A549 (cell line): ENCODE results near the gene TMEM266. TPM values are rescaled to one million over a fixed set of nuclear protein-coding genes. Genes with fewer than 3 reads are reported as not detected.
A peak's percentile ranks its signal among the peaks of the same experiment; 100 is the strongest.

Source experiments
- ATAC-seq, 2 experiments: fragments of 200-7000 bp in 1 of 2; fragments of >200 bp in 1 of 2; cut with Nextera tagmentation in 1 of 2; cut with Tn5 transposase in 1 of 2; 3 replicates each; pipeline versions ENCODE4 v1.8.0 to v1.9.1; 2018 to 2020; ENCODE audit warnings: mild to moderate bottlenecking in 1 of 2, moderate library complexity in 1 of 2
- CTCF ChIA-PET: fragments of 300-600 bp; sonication (Branson Sonifier 250); formaldehyde crosslinking; extraction: SDS; loops from one replicate; lab custom pipeline; 2021; ENCODE audit warnings: antibody characterized with exemption, inconsistent platforms; lab: Yijun Ruan, JAX
- POLR2A ChIA-PET: fragments of 350-600 bp; formaldehyde crosslinking; extraction: SDS; loops from one replicate; lab custom pipeline; 2021; ENCODE audit warnings: antibody characterized with exemption, inconsistent platforms; lab: Yijun Ruan, JAX
- DNase-seq, 2 experiments: peaks; one replicate each; pipeline versions ENCODE4 v3.0.0 to v3.0.0-alpha.2; 2011 to 2016; ENCODE audit warnings: low read depth in 1 of 2, low spot score in 1 of 2
- FAIRE-seq: peaks from 2 replicates; lab custom pipeline; 2011; peaks lifted over from hg19 to GRCh38; lab: Jason Lieb, UNC
- H3K27ac ChIP-seq, 2 experiments: fragments of >200 bp; sonication (Bioruptor Twin); formaldehyde crosslinking; 3 replicates each; pipeline ENCODE4 v1.5.1; 2016 to 2017
- H3K4me1 ChIP-seq: fragments of >200 bp; sonication (Bioruptor Twin); formaldehyde crosslinking; 3 replicates; pipeline ENCODE4 v1.6.1; 2016
- H3K4me2 ChIP-seq: fragments of >200 bp; sonication (Bioruptor Twin); formaldehyde crosslinking; 3 replicates; pipeline ENCODE4 v1.6.1; 2016
- H3K4me3 ChIP-seq: fragments of >200 bp; sonication (Bioruptor Twin); formaldehyde crosslinking; 3 replicates; pipeline ENCODE4 v1.5.1; 2016
- H3K9me3 ChIP-seq: fragments of >200 bp; sonication (Bioruptor Twin); formaldehyde crosslinking; 3 replicates; pipeline ENCODE4 v1.6.1; 2016
- ATOH8 ChIP-seq: fragments of 250-450 bp; sonication (Bioruptor Pico); IDR thresholded peaks from 2 replicates; pipeline ENCODE4 v1.5.0; 2020; ENCODE audit warnings: low read depth, mild to moderate bottlenecking, moderate library complexity
- BCL3 ChIP-seq: fragments of >200 bp; sonication (Bioruptor Twin); formaldehyde crosslinking; IDR thresholded peaks from 3 replicates; pipeline ENCODE4 v1.6.1; 2016
- CBX8 ChIP-seq: fragments of 200-600 bp; sonication (generic); IDR thresholded peaks from 2 replicates; pipeline ENCODE4 v1.6.1; 2016
- E2F6 ChIP-seq: IDR thresholded peaks from 2 replicates; pipeline ENCODE4 v1.6.1; 2012; ENCODE audit warnings: low read depth, borderline replicate concordance
- FOSB ChIP-seq: fragments of 250-450 bp; sonication (Bioruptor Pico); IDR thresholded peaks from 2 replicates; pipeline ENCODE4 v1.5.0; 2020; ENCODE audit warnings: mild to moderate bottlenecking, moderate library complexity
- FOSL2 ChIP-seq, 2 experiments: fragments of 450-650 bp in 1 of 2; fragments of >200 bp in 1 of 2; sonication (Bioruptor Twin) in 1 of 2; formaldehyde crosslinking; IDR thresholded peaks; 2 replicates each; pipeline versions ENCODE4 v1.5.0 to v1.6.1; 2016 to 2020; ENCODE audit warnings: mild to moderate bottlenecking in 1 of 2, moderate library complexity in 1 of 2
- FOXS1 ChIP-seq: fragments of 250-450 bp; sonication (Bioruptor Pico); IDR thresholded peaks from 2 replicates; pipeline ENCODE4 v1.5.0; 2020; ENCODE audit warnings: mild to moderate bottlenecking, moderate library complexity
- HES2 ChIP-seq: fragments of >200 bp; sonication (Bioruptor Twin); formaldehyde crosslinking; IDR thresholded peaks from 2 replicates; pipeline ENCODE4 v1.6.1; 2016
- HMGXB4 ChIP-seq: fragments of 250-450 bp; sonication (Bioruptor Pico); IDR thresholded peaks from 2 replicates; pipeline ENCODE4 v1.5.0; 2021; ENCODE audit warnings: mild to moderate bottlenecking, moderate library complexity, borderline replicate concordance
- HOXB5 ChIP-seq: fragments of 250-450 bp; sonication (Bioruptor Pico); IDR thresholded peaks from 2 replicates; pipeline ENCODE4 v1.5.0; 2020; ENCODE audit warnings: mild to moderate bottlenecking, moderate library complexity
- MAX ChIP-seq: IDR thresholded peaks from 2 replicates; pipeline ENCODE4 v1.6.1; 2012
- NFE2L2 ChIP-seq: fragments of 150-350 bp; conservative IDR thresholded peaks from 2 replicates; pipeline ENCODE4 v1.6.1; 2014; ENCODE audit warnings: low read length
- NPAS2 ChIP-seq: fragments of 250-450 bp; sonication (Bioruptor Pico); IDR thresholded peaks from 2 replicates; pipeline ENCODE4 v1.8.0; 2022; ENCODE audit warnings: mild to moderate bottlenecking, moderate library complexity, borderline replicate concordance
- NR3C1 ChIP-seq: fragments of >200 bp; sonication (Bioruptor Twin); formaldehyde crosslinking; IDR thresholded peaks from 3 replicates; pipeline ENCODE4 v1.6.1; 2017
- PBX3 ChIP-seq: IDR thresholded peaks from 2 replicates; pipeline ENCODE4 v1.6.1; 2012
- PHF8 ChIP-seq: fragments of 200-600 bp; sonication (generic); IDR thresholded peaks from 2 replicates; pipeline ENCODE4 v1.6.1; 2016; ENCODE audit warnings: low read depth, mild to moderate bottlenecking, antibody characterized with exemption, moderate library complexity, borderline replicate concordance
- POLR2AphosphoS2 ChIP-seq: conservative IDR thresholded peaks from 2 replicates; pipeline ENCODE4 v1.6.1; 2012; ENCODE audit warnings: low read length, improper control_type of control experiment, inconsistent platforms
- RAD21 ChIP-seq, 2 experiments: fragments of >200 bp in 1 of 2; sonication (Bioruptor Twin) in 1 of 2; formaldehyde crosslinking in 1 of 2; IDR thresholded peaks in 1 of 2; conservative IDR thresholded peaks in 1 of 2; 2 replicates in 1 of 2; 3 replicates in 1 of 2; pipeline ENCODE4 v1.6.1; 2012 to 2018; ENCODE audit warnings: inconsistent platforms in 1 of 2
- RFX5 ChIP-seq: fragments of 450-650 bp; IDR thresholded peaks from 2 replicates; pipeline ENCODE4 v1.7.1; 2014; ENCODE audit warnings: antibody characterized with exemption, mild to moderate bottlenecking, moderate library complexity
- RNF2 ChIP-seq: fragments of 200-600 bp; sonication (generic); IDR thresholded peaks from 2 replicates; pipeline ENCODE4 v1.6.1; 2016; ENCODE audit warnings: low read depth, mild to moderate bottlenecking, antibody characterized with exemption, moderate library complexity, borderline replicate concordance
- TP53 ChIP-seq: fragments of 250-450 bp; sonication (Bioruptor Pico); IDR thresholded peaks from 2 replicates; pipeline ENCODE4 v1.5.0; 2021; ENCODE audit warnings: mild to moderate bottlenecking, moderate library complexity
- USF2 ChIP-seq: fragments of 450-650 bp; IDR thresholded peaks from 2 replicates; pipeline ENCODE4 v1.6.1; 2014; ENCODE audit warnings: antibody characterized with exemption
- ZC3H11A ChIP-seq: fragments of 450-650 bp; IDR thresholded peaks from 2 replicates; pipeline ENCODE4 v1.6.1; 2014; ENCODE audit warnings: antibody characterized with exemption, mild to moderate bottlenecking
- ZFP36 ChIP-seq: fragments of 450-650 bp; IDR thresholded peaks from 2 replicates; pipeline ENCODE4 v1.6.1; 2014; ENCODE audit warnings: borderline replicate concordance; ENCODE audit not compliant: partially characterized antibody
- ZNF302 ChIP-seq: fragments of 250-450 bp; sonication (Bioruptor Pico); IDR thresholded peaks from 2 replicates; pipeline ENCODE4 v1.9.0; 2021; ENCODE audit warnings: inconsistent platforms, mild to moderate bottlenecking, moderate library complexity
- WGBS: methylation state at CpG from one replicate; pipeline ENCODE4 v1.1.6; 2017; ENCODE audit errors: missing lambda C conversion rate; 5-methylcytosine and 5-hydroxymethylcytosine counted together
- polyA plus RNA-seq, 4 experiments: library from polyadenylated mRNA; depleted of rRNA in 3 of 4; stranded (reverse); fragments of >200 nt; fragmentation: RNase III in 1 of 4; extraction: RNeasy Plus Mini Kit Qiagen cat#74134 plus additional on column Dnase treatment in 1 of 4; gene quantifications; 2 replicates in 3 of 4; 3 replicates in 1 of 4; pipeline ENCODE4 v1.2.3, GENCODE V29; 2011 to 2017

Gene TMEM266
- polyA plus RNA-seq, 2 of the 4 experiments (the other 2 are of a cell fraction), result 0.06 to 0.08 TPM

GRCh38 chr15:76176487-76177085 lies 116.8 kb downstream of the TMEM266 start:
- CTCF ChIA-PET, result interaction anchor here (1.1 to 5.5 kb wide), 4 partner anchors 10 to 154 kb away, joined by 4 to 34 read pairs (median 6); no protein-coding TSS in a partner anchor
- Histone ChIP-seq H3K4me3 (no peak overlapping the region), H3K27ac (peak overlapping the region in 1 of 2 experiments; percentile 23; a peak in 1 of 6 replicates), H3K4me1 (peaks cover 11% of the 10 kb centered on the region; the same call in 2 of the 3 replicates), H3K9me3 (no peaks in the 10 kb centered on the region), H3K4me2 (no peak overlapping the region)
- POLR2A ChIA-PET, result no interaction called here
- FAIRE-seq (no peak), DNase-seq (no peak), ATAC-seq (no peak)
- TF ChIP-seq NFE2L2 (no peak), POLR2AphosphoS2 (no peak), NR3C1 (no peak), CBX8 (no peak), MAX (no peak), PBX3 (no peak), HMGXB4 (CRISPR knock-in tag) (no peak), E2F6 (no peak), NPAS2 (CRISPR knock-in tag) (no peak), ATOH8 (CRISPR knock-in tag) (no peak), HES2 (no peak), PHF8 (no peak), ZC3H11A (no peak), RAD21 (conservative IDR thresholded peaks at IDR 0.05 in 1 of 2, IDR thresholded peaks at IDR 0.05 in 1 of 2) (no peak), HOXB5 (CRISPR knock-in tag) (no peak), ZNF302 (no peak), TP53 (CRISPR knock-in tag) (no peak), RNF2 (no peak), ZFP36 (no peak), FOSB (CRISPR knock-in tag) (no peak)
- 79% methylated on average over 12 of the region's 15 CpGs for whole genome bisulfite sequencing

GRCh38 chr15:76177491-76178040 lies 117.8 kb downstream of the TMEM266 start:
- H3K4me1 ChIP-seq, result peaks cover 11% of the 10 kb centered on the region; the same call in 2 of the 3 replicates
- TF ChIP-seq ZFP36 (no peak), FOSL2 (IDR thresholded peaks at IDR 0.05) (no peak), FOSL2 (CRISPR knock-in tag; IDR thresholded peaks at IDR 0.05) (peak; percentile 38; the same call in 1 of the 2 replicates), FOXS1 (CRISPR knock-in tag) (no peak), USF2 (0 out of 2 replicates have a peak, but pooled peaks have one; percentile 24), BCL3 (no peak), TP53 (CRISPR knock-in tag) (no peak), MAX (peak; percentile 42; the same call in 1 of the 2 replicates), RFX5 (no peak)
- TF ChIP-seq, all 56 proteins: peak for 3
- Histone ChIP-seq H3K27ac (peak overlapping the region; percentile 47 to 67; a peak in 5 of 6 replicates), H3K9me3 (no peaks in the 10 kb centered on the region), H3K4me3 (no peak overlapping the region), H3K4me2 (peak overlapping the region; percentile 38; the same call in 2 of the 3 replicates)
- ChIA-PET POLR2A (no interaction called here), CTCF (interaction anchor here (0.6 to 5.5 kb wide), 4 partner anchors 9 to 28 kb away, joined by 3 to 34 read pairs (median 6); no protein-coding TSS in a partner anchor)
- WGBS, result 42% methylated on average over 15 of the region's 15 CpGs
- ATAC-seq (peak; percentile 64 to 79), FAIRE-seq (no peak), DNase-seq (peak; percentile 52 to 56)
